GM21447 (cell line): ENCODE measurements around the gene MCHR2.
"Not testable (repeated sequence)": the region's sequence is repeated elsewhere in the genome, so short reads cannot be mapped to it uniquely, and the experiment has no call there.

ENCODE experiments used
- ATAC-seq: cut with Tn5 transposase; IDR thresholded peaks from one replicate; pipeline ENCODE4 v1.9.1; 2021; ENCODE audit not compliant: unreplicated experiment

MCHR2 gene

GRCh38 chr6:99993533-99994251, at the start of gene MCHR2:
TSS of gene MCHR2 (minus strand) at chr6:99994223. CDS start at chr6:99956147, 38,076 bp downstream.
- ATAC-seq = no peak

- not testable (repeated sequence) for ATAC-seq
Observed at GRCh38 chr6:100038546-100038945, 44.5 kb upstream of the MCHR2 start.

- ATAC-seq = peak; percentile 91
Observed at GRCh38 chr6:100035873-100036653, 42.0 kb upstream of the MCHR2 start.

- ATAC-seq = no peak
Observed at GRCh38 chr6:100023798-100024197, 29.8 kb upstream of the MCHR2 start.

GRCh38 chr6:100022847-100023246, 28.8 kb upstream of the MCHR2 start:
- ATAC-seq = no peak

GRCh38 chr6:100008857-100009256, 14.8 kb upstream of the MCHR2 start:
- ATAC-seq = no peak

- ATAC-seq = peak; percentile 93
Observed at GRCh38 chr6:100001915-100002388, 7.9 kb upstream of the MCHR2 start.

GRCh38 chr6:99997141-99997540, 3.1 kb upstream of the MCHR2 start:
- no peak for ATAC-seq

GRCh38 chr6:99995916-99996315, 1.9 kb upstream of the MCHR2 start:
- ATAC-seq = no peak

GRCh38 chr6:99993146-99993532, 884 bp downstream of the MCHR2 start:
- no peak for ATAC-seq

- ATAC-seq = no peak
Observed at GRCh38 chr6:99991955-99992354, 2.1 kb downstream of the MCHR2 start.

GRCh38 chr6:99980741-99981140, 13.3 kb downstream of the MCHR2 start:
- no peak for ATAC-seq

GRCh38 chr6:99979953-99980352, 14.1 kb downstream of the MCHR2 start:
- no peak for ATAC-seq

- ATAC-seq = no peak
Observed at GRCh38 chr6:99967052-99967451, 27.0 kb downstream of the MCHR2 start.

GRCh38 chr6:99960027-99960426, 34.0 kb downstream of the MCHR2 start:
- no peak for ATAC-seq

GRCh38 chr6:99951016-99951805, 42.8 kb downstream of the MCHR2 start:
- no peak for ATAC-seq

- ATAC-seq = no peak
Observed at GRCh38 chr6:99946005-99946404, 48.0 kb downstream of the MCHR2 start.

GRCh38 chr6:99943846-99944245, 50.2 kb downstream of the MCHR2 start:
- ATAC-seq = no peak

GRCh38 chr6:99940582-99940981, 53.4 kb downstream of the MCHR2 start:
- no peak for ATAC-seq

GRCh38 chr6:99933129-99933528, 60.9 kb downstream of the MCHR2 start:
- ATAC-seq = no peak

GRCh38 chr6:99912657-99913056, 81.4 kb downstream of the MCHR2 start:
- no peak for ATAC-seq
